Astrocyte of the spinal cord (primary cell): ENCODE data around the gene SSNA1.

Experiments used
- DNase-seq: peaks from one replicate; pipeline ENCODE4 v3.0.0; 2011; ENCODE audit warnings: low read depth, low spot score
- H3K4me3 ChIP-seq: 2 replicates; pipeline ENCODE4 v1.5.1; 2011; ENCODE audit warnings: low read depth, mild to moderate bottlenecking, low read length, moderate library complexity
- CTCF ChIP-seq: IDR thresholded peaks from 2 replicates; pipeline ENCODE4 v1.5.1; 2012; ENCODE audit warnings: low read depth, mild to moderate bottlenecking, low read length, inconsistent platforms
- in situ Hi-C: cut with HindIII; loops from 2 replicates; pipeline ENCODE4 v1.10.0; 2017; ENCODE audit warnings: low sequenced_read_pairs

The SSNA1 gene

GRCh38 chr9:137148242-137148641, 40.2 kb upstream of the SSNA1 start:
- TF ChIP-seq CTCF = no peak
- DNase-seq = no peak
- in situ Hi-C loops = no loop called here
- H3K4me3 ChIP-seq = no peak overlapping the region

- no peak for DNase-seq
- in situ Hi-C loops = no loop called here
- H3K4me3 ChIP-seq = no peak overlapping the region
- no peak for TF ChIP-seq CTCF
Observed at GRCh38 chr9:137148661-137149060, 39.8 kb upstream of the SSNA1 start.

GRCh38 chr9:137149363-137149762, 39.1 kb upstream of the SSNA1 start:
- TF ChIP-seq CTCF = no peak
- DNase-seq = no peak
- in situ Hi-C loops = no loop called here
- no peak overlapping the region for H3K4me3 ChIP-seq

GRCh38 chr9:137149942-137150616, 38.4 kb upstream of the SSNA1 start:
- no peak for DNase-seq
- in situ Hi-C loops = no loop called here
- TF ChIP-seq CTCF = no peak
- H3K4me3 ChIP-seq = no peak overlapping the region

GRCh38 chr9:137150617-137151457, 37.6 kb upstream of the SSNA1 start:
- DNase-seq = peak; percentile 33
- in situ Hi-C loops = no loop called here
- TF ChIP-seq CTCF = no peak
- no peak overlapping the region for H3K4me3 ChIP-seq

GRCh38 chr9:137152844-137153405, 35.6 kb upstream of the SSNA1 start:
- TF ChIP-seq CTCF = no peak
- in situ Hi-C loops = no loop called here
- no peak for DNase-seq
- H3K4me3 ChIP-seq = no peak overlapping the region
